SK-N-SH (cell line): Measurements from ENCODE around the gene PRR19. TPM values are rescaled to one million over a fixed set of nuclear protein-coding genes. Genes with fewer than 3 reads are reported as not detected.

Experiments used
- CTCF ChIA-PET: fragments of 300-600, 350-600 bp; formaldehyde crosslinking; extraction: SDS; loops from one replicate; lab custom pipeline; 2021; lab: Yijun Ruan, JAX
- POLR2A ChIA-PET: fragments of 350-600 bp; sonication (Branson Sonifier 250); formaldehyde crosslinking; extraction: SDS; loops from one replicate; lab custom pipeline; 2020; ENCODE audit warnings: antibody characterized with exemption, inconsistent platforms; lab: Yijun Ruan, JAX
- DNase-seq: peaks from one replicate; pipeline ENCODE4 v3.0.0; 2012
- H2AFZ ChIP-seq: fragments of 200-600 bp; sonication (generic); 2 replicates; pipeline ENCODE4 v1.8.1; 2016; ENCODE audit warnings: antibody characterized with exemption, mild to moderate bottlenecking, low read depth
- H3F3A ChIP-seq: fragments of 200-600 bp; sonication (generic); replicated peaks from 2 replicates; pipeline ENCODE3; 2016; ENCODE audit warnings: antibody characterized with exemption, mild to moderate bottlenecking; ENCODE audit not compliant: insufficient read depth
- H3K27ac ChIP-seq, 2 experiments: fragments of 200-500 bp in 1 of 2; fragments of 200-600 bp in 1 of 2; sonication (Bioruptor generic) in 1 of 2; sonication (generic), shearing (Covaris generic) in 1 of 2; 2 replicates each; pipeline versions ENCODE4 v1.5.1 to v1.6.1; 2014 to 2016; ENCODE audit warnings: low read depth in 2 of 2, inconsistent platforms in 1 of 2, low read length in 1 of 2, mild to moderate bottlenecking in 1 of 2, mixed read lengths in 1 of 2
- H3K27me3 ChIP-seq: fragments of 200-600 bp; sonication (generic), shearing (Covaris generic); 2 replicates; pipeline ENCODE4 v1.6.1; 2016; ENCODE audit warnings: mixed run types; ENCODE audit not compliant: insufficient read depth
- H3K36me3 ChIP-seq, 2 experiments: fragments of 200-500 bp in 1 of 2; fragments of 200-600 bp in 1 of 2; sonication (Bioruptor generic) in 1 of 2; sonication (generic) in 1 of 2; replicated peaks in 1 of 2; 2 replicates each; pipeline versions ENCODE3 to v1.5.1; 2014 to 2016; ENCODE audit warnings: low read length in 1 of 2, mild to moderate bottlenecking in 1 of 2; ENCODE audit not compliant: insufficient read depth in 2 of 2, control insufficient read depth in 1 of 2
- H3K4me1 ChIP-seq, 2 experiments: fragments of 200-500 bp in 1 of 2; fragments of 200-600 bp in 1 of 2; sonication (Bioruptor generic) in 1 of 2; sonication (generic), shearing (Covaris generic) in 1 of 2; 2 replicates each; pipeline versions ENCODE4 v1.5.1 to v1.6.1; 2014 to 2016; ENCODE audit warnings: low read depth in 1 of 2, low read length in 1 of 2, mixed run types in 1 of 2; ENCODE audit not compliant: insufficient read depth in 2 of 2, control insufficient read depth in 1 of 2
- H3K4me2 ChIP-seq: fragments of 200-600 bp; sonication (generic), shearing (Covaris generic); 2 replicates; pipeline ENCODE4 v1.6.1; 2017; ENCODE audit warnings: mixed run types
- H3K4me3 ChIP-seq, 2 experiments: fragments of 200-500 bp in 1 of 2; fragments of 200-600 bp in 1 of 2; sonication (Bioruptor generic) in 1 of 2; sonication (generic), shearing (Covaris generic) in 1 of 2; 2 replicates each; pipeline versions ENCODE4 v1.5.1 to v1.8.1; 2014 to 2016; ENCODE audit warnings: low read depth in 2 of 2, inconsistent platforms in 1 of 2, low read length in 1 of 2, mild to moderate bottlenecking in 1 of 2, mixed read lengths in 1 of 2, moderate library complexity in 1 of 2
- H3K79me2 ChIP-seq: fragments of 200-600 bp; sonication (generic); 2 replicates; pipeline ENCODE4 v1.8.1; 2017; ENCODE audit warnings: mild to moderate bottlenecking; ENCODE audit not compliant: insufficient read depth
- H3K9ac ChIP-seq: fragments of 200-600 bp; sonication (generic); 2 replicates; pipeline ENCODE4 v1.6.1; 2017; ENCODE audit warnings: mixed run types
- H3K9me2 ChIP-seq: fragments of 200-600 bp; sonication (generic); 2 replicates; pipeline ENCODE4 v1.6.1; 2017; ENCODE audit warnings: mixed run types
- H3K9me3 ChIP-seq: fragments of 200-600 bp; sonication (generic); 2 replicates; pipeline ENCODE4 v1.6.1; 2017; ENCODE audit warnings: mixed run types, mild to moderate bottlenecking, moderate library complexity
- H4K20me1 ChIP-seq: fragments of 200-600 bp; sonication (generic); 2 replicates; pipeline ENCODE4 v1.6.1; 2017; ENCODE audit warnings: mild to moderate bottlenecking, mixed run types; ENCODE audit not compliant: insufficient read depth
- CTCF ChIP-seq: fragments of 200-600 bp; sonication (generic); IDR thresholded peaks from 2 replicates; pipeline ENCODE4 v1.6.1; 2017; ENCODE audit warnings: antibody characterized with exemption, mild to moderate bottlenecking, moderate library complexity
- GATA2 ChIP-seq: sonication (generic); formaldehyde crosslinking; IDR thresholded peaks from 2 replicates; pipeline ENCODE4 v1.5.0; 2020; ENCODE audit warnings: mild to moderate bottlenecking, missing genetic modification reagents
- IRF3 ChIP-seq: fragments of 150-350 bp; IDR thresholded peaks from 2 replicates; pipeline ENCODE4 v1.6.1; 2016; ENCODE audit warnings: mild to moderate bottlenecking, low read depth, low read length
- JUND ChIP-seq: IDR thresholded peaks from 2 replicates; pipeline ENCODE4 v1.4.0; 2012
- MEF2A ChIP-seq: IDR thresholded peaks from 2 replicates; pipeline ENCODE4 v1.4.0; 2012; ENCODE audit warnings: low read depth, borderline replicate concordance
- MXI1 ChIP-seq: IDR thresholded peaks from 2 replicates; pipeline ENCODE4 v1.6.1; 2012; ENCODE audit warnings: mild to moderate bottlenecking, low read depth, low read length, improper control_type of control experiment
- NFIC ChIP-seq: IDR thresholded peaks from 2 replicates; pipeline ENCODE4 v1.4.0; 2012; ENCODE audit warnings: borderline replicate concordance
- NRF1 ChIP-seq: IDR thresholded peaks from 2 replicates; pipeline ENCODE4 v1.6.1; 2012; ENCODE audit warnings: low read depth, mild to moderate bottlenecking, low read length
- PBX3 ChIP-seq: IDR thresholded peaks from 2 replicates; pipeline ENCODE4; 2012
- POLR2AphosphoS5 ChIP-seq: IDR thresholded peaks from 2 replicates; pipeline ENCODE4 v1.6.1; 2012; ENCODE audit warnings: low read depth, low read length
- RAD21 ChIP-seq: IDR thresholded peaks from 2 replicates; pipeline ENCODE4 v1.6.1; 2012; ENCODE audit warnings: mild to moderate bottlenecking, low read length
- RCOR1 ChIP-seq: fragments of 150-350 bp; IDR thresholded peaks from 2 replicates; pipeline ENCODE4 v1.6.1; 2017; ENCODE audit warnings: antibody characterized with exemption, low read length
- SIN3A ChIP-seq: IDR thresholded peaks from 2 replicates; pipeline ENCODE4 v1.6.1; 2012; ENCODE audit warnings: low read depth, mild to moderate bottlenecking, low read length, moderate library complexity, borderline replicate concordance
- SMC3 ChIP-seq: IDR thresholded peaks from 2 replicates; pipeline ENCODE4 v1.6.1; 2012; ENCODE audit warnings: low read depth, low read length, improper control_type of control experiment
- TCF12 ChIP-seq: IDR thresholded peaks from 2 replicates; pipeline ENCODE4 v1.4.0; 2012
- TEAD4 ChIP-seq: IDR thresholded peaks from 2 replicates; pipeline ENCODE4 v1.4.0; 2012; ENCODE audit warnings: mild to moderate bottlenecking, borderline replicate concordance; ENCODE audit not compliant: insufficient read depth
- USF1 ChIP-seq: IDR thresholded peaks from 2 replicates; pipeline ENCODE4 v1.4.0; 2012; ENCODE audit warnings: low read depth, borderline replicate concordance
- USF2 ChIP-seq: fragments of 150-350 bp; IDR thresholded peaks from 2 replicates; pipeline ENCODE4 v1.6.1; 2017; ENCODE audit warnings: antibody characterized with exemption, low read length, low read depth, borderline replicate concordance
- WGBS: methylation state at CpG from one replicate; pipeline ENCODE4 v1.1.6; 2017; ENCODE audit warnings: low lambda C conversion rate; 5-methylcytosine and 5-hydroxymethylcytosine counted together
- polyA plus RNA-seq, 3 experiments: library from polyadenylated mRNA; depleted of rRNA; stranded (reverse); fragments of >200 nt; gene quantifications; 2 replicates each; pipeline ENCODE4 v1.2.3, GENCODE V29; 2012

The PRR19 gene
- polyA plus RNA-seq, 1 of the 3 experiments (the other 2 are of a cell fraction), result 1.3 TPM

GRCh38 chr19:42333975-42334696, 32.2 kb downstream of the PRR19 start:
- TF ChIP-seq SIN3A (no peak), CTCF (no peak), NFIC (no peak), NRF1 (no peak), JUND (no peak), USF1 (no peak), PBX3 (no peak), RAD21 (no peak), TEAD4 (no peak), RCOR1 (no peak), POLR2AphosphoS5 (no peak), TCF12 (no peak)
- TF ChIP-seq, all 33 proteins: peak for 0
- Histone ChIP-seq H3F3A (no peaks in the 10 kb centered on the region), H3K79me2 (0 out of 2 replicates have a peak, but pooled peaks cover 4% of the 10 kb centered on the region), H3K4me2 (no peak overlapping the region), H3K9me2 (no peaks in the 10 kb centered on the region), H3K27me3 (no peaks in the 10 kb centered on the region), H3K4me3 (no peak overlapping the region), H4K20me1 (no peaks in the 10 kb centered on the region), H3K9me3 (no peaks in the 10 kb centered on the region), H3K27ac (no peak overlapping the region), H2AFZ (no peak overlapping the region), H3K36me3 (peaks cover 8 to 9% of the 10 kb centered on the region in 2 experiments), H3K9ac (no peak overlapping the region), H3K4me1 (no peaks in the 10 kb centered on the region)
- WGBS, result 92% methylated on average over 12 of the region's 21 CpGs
- DNase-seq, result no peak
- ChIA-PET POLR2A (no interaction called here), CTCF (no interaction called here)

GRCh38 chr19:42334697-42335373, 32.9 kb downstream of the PRR19 start:
- Histone ChIP-seq H3K36me3 (peaks cover 8 to 9% of the 10 kb centered on the region in 2 experiments), H3K4me1 (no peaks in the 10 kb centered on the region), H3K27ac (no peak overlapping the region), H2AFZ (no peak overlapping the region), H3F3A (no peaks in the 10 kb centered on the region), H3K4me3 (no peak overlapping the region), H3K79me2 (0 out of 2 replicates have a peak, but pooled peaks cover 3% of the 10 kb centered on the region), H4K20me1 (no peaks in the 10 kb centered on the region), H3K9ac (no peak overlapping the region), H3K4me2 (no peak overlapping the region), H3K27me3 (no peaks in the 10 kb centered on the region), H3K9me2 (no peaks in the 10 kb centered on the region), H3K9me3 (no peaks in the 10 kb centered on the region)
- 91% methylated on average over 10 of the region's 13 CpGs for WGBS
- no peak for DNase-seq
- CTCF ChIA-PET, result no interaction called here
- POLR2A ChIA-PET, result no interaction called here
- TF ChIP-seq MEF2A (no peak), GATA2 (no peak), NRF1 (no peak), SMC3 (no peak), POLR2AphosphoS5 (no peak), IRF3 (no peak), MXI1 (no peak), USF2 (no peak), PBX3 (no peak)
